Ishikawa (cell line): ENCODE data around the gene NOTCH1.

Source experiments
- CEBPB ChIP-seq: IDR thresholded peaks from 2 replicates; pipeline ENCODE4 v1.6.1; 2012
- CREB1 ChIP-seq: IDR thresholded peaks from 2 replicates; pipeline ENCODE4 v1.6.1; 2012; ENCODE audit warnings: low read depth
- EGR1 ChIP-seq: IDR thresholded peaks from 2 replicates; pipeline ENCODE4 v1.6.1; 2012
- EP300 ChIP-seq: IDR thresholded peaks from 2 replicates; pipeline ENCODE4 v1.6.1; 2012; ENCODE audit warnings: borderline replicate concordance
- FOXM1 ChIP-seq: IDR thresholded peaks from 2 replicates; pipeline ENCODE4 v1.6.1; 2012; ENCODE audit warnings: low read depth, borderline replicate concordance
- NFIC ChIP-seq: IDR thresholded peaks from 2 replicates; pipeline ENCODE4 v1.6.1; 2012
- RAD21 ChIP-seq: IDR thresholded peaks from 2 replicates; pipeline ENCODE4 v1.6.1; 2012; ENCODE audit warnings: low read depth
- TAF1 ChIP-seq: IDR thresholded peaks from 2 replicates; pipeline ENCODE4 v1.6.1; 2012; ENCODE audit warnings: low read depth, mild to moderate bottlenecking
- TCF12 ChIP-seq: IDR thresholded peaks from 2 replicates; pipeline ENCODE4 v1.6.1; 2012; ENCODE audit warnings: low read depth
- TEAD4 ChIP-seq: IDR thresholded peaks from 2 replicates; pipeline ENCODE4 v1.6.1; 2012
- YY1 ChIP-seq: IDR thresholded peaks from 2 replicates; pipeline ENCODE4 v1.6.1; 2012; ENCODE audit warnings: low read depth
- ZBTB7A ChIP-seq: IDR thresholded peaks from 2 replicates; pipeline ENCODE4 v1.6.1; 2012; ENCODE audit warnings: low read depth
- TF ChIP-seq, protein P1 (sequence below): IDR thresholded peaks from 2 replicates; pipeline ENCODE4 v1.6.1; 2012
- TF ChIP-seq, protein P2 (sequence below): IDR thresholded peaks from 2 replicates; pipeline ENCODE4 v1.6.1; 2012; ENCODE audit warnings: low read depth, mild to moderate bottlenecking
- TF ChIP-seq, protein P3 (sequence below): IDR thresholded peaks from 2 replicates; pipeline ENCODE4 v1.6.1; 2012

Gene NOTCH1

GRCh38 chr9:136508729-136509500 is 36.9 kb downstream of the NOTCH1 start:
- no peak for TF ChIP-seq CEBPB
- no peak for TF ChIP-seq CREB1
- TF ChIP-seq, protein P1, sequence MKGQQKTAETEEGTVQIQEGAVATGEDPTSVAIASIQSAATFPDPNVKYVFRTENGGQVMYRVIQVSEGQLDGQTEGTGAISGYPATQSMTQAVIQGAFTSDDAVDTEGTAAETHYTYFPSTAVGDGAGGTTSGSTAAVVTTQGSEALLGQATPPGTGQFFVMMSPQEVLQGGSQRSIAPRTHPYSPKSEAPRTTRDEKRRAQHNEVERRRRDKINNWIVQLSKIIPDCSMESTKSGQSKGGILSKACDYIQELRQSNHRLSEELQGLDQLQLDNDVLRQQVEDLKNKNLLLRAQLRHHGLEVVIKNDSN, result no peak
- TF ChIP-seq, protein P2, sequence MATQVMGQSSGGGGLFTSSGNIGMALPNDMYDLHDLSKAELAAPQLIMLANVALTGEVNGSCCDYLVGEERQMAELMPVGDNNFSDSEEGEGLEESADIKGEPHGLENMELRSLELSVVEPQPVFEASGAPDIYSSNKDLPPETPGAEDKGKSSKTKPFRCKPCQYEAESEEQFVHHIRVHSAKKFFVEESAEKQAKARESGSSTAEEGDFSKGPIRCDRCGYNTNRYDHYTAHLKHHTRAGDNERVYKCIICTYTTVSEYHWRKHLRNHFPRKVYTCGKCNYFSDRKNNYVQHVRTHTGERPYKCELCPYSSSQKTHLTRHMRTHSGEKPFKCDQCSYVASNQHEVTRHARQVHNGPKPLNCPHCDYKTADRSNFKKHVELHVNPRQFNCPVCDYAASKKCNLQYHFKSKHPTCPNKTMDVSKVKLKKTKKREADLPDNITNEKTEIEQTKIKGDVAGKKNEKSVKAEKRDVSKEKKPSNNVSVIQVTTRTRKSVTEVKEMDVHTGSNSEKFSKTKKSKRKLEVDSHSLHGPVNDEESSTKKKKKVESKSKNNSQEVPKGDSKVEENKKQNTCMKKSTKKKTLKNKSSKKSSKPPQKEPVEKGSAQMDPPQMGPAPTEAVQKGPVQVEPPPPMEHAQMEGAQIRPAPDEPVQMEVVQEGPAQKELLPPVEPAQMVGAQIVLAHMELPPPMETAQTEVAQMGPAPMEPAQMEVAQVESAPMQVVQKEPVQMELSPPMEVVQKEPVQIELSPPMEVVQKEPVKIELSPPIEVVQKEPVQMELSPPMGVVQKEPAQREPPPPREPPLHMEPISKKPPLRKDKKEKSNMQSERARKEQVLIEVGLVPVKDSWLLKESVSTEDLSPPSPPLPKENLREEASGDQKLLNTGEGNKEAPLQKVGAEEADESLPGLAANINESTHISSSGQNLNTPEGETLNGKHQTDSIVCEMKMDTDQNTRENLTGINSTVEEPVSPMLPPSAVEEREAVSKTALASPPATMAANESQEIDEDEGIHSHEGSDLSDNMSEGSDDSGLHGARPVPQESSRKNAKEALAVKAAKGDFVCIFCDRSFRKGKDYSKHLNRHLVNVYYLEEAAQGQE, result no peak
- TF ChIP-seq, protein P3, sequence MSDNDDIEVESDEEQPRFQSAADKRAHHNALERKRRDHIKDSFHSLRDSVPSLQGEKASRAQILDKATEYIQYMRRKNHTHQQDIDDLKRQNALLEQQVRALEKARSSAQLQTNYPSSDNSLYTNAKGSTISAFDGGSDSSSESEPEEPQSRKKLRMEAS, result no peak
- no peak for TF ChIP-seq TCF12

DNA sequence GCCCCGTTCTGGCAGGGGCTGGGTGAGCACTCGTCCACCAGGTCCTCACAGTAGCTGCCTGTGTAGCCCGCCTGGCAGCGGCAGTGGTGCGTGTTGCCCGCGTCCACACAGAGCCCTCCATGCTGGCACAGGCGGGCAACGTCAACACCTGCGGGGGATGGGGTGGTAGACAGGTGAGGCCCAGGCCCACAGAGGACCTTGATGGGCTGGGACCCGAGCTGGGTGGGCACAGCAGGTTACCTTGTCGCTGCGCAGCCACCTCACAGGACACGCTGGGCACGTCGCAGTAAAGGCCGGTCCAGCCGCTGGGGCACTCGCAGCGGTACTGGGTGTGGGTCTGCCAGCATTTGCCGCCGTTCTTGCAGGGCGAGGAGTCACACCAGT is 37.9 kb downstream of the NOTCH1 start:
- no peak for TF ChIP-seq CEBPB
- no peak for TF ChIP-seq EP300
- TF ChIP-seq YY1, result no peak
- TF ChIP-seq EGR1, result no peak
- TF ChIP-seq FOXM1, result no peak
- TF ChIP-seq ZBTB7A, result no peak
- no peak for TF ChIP-seq TEAD4
- TF ChIP-seq, protein P1, result no peak
- no peak for TF ChIP-seq NFIC
- TF ChIP-seq CREB1, result no peak
- TF ChIP-seq TAF1, result no peak
- TF ChIP-seq, protein P2, result no peak
- no peak for TF ChIP-seq TCF12
- TF ChIP-seq, protein P3, result no peak
- no peak for TF ChIP-seq RAD21

GRCh38 chr9:136507221-136507991 is 38.4 kb downstream of the NOTCH1 start:
- no peak for TF ChIP-seq ZBTB7A
- TF ChIP-seq CREB1, result no peak
- TF ChIP-seq EP300, result no peak
- no peak for TF ChIP-seq NFIC
- TF ChIP-seq, protein P1, result no peak
- TF ChIP-seq TAF1, result no peak
- TF ChIP-seq, protein P2, result no peak
- TF ChIP-seq YY1, result no peak
- no peak for TF ChIP-seq TEAD4
- TF ChIP-seq EGR1, result no peak
- no peak for TF ChIP-seq FOXM1
- TF ChIP-seq CEBPB, result no peak
- no peak for TF ChIP-seq TCF12
- TF ChIP-seq, protein P3, result no peak
- no peak for TF ChIP-seq RAD21
